Fibroblast of villous mesenchyme (primary cell): Measurements from ENCODE around the gene DTYMK. TPM values are rescaled to one million over a fixed set of nuclear protein-coding genes. Genes with fewer than 3 reads are reported as not detected.

ENCODE experiments used
- DNase-seq: peaks from one replicate; pipeline ENCODE4 v3.0.0-alpha.2; 2010; ENCODE audit warnings: low read depth
- H3K4me3 ChIP-seq: 2 replicates; pipeline ENCODE4 v1.5.1; 2011; ENCODE audit warnings: low read depth, mild to moderate bottlenecking, low read length
- total RNA-seq: library from RNA; depleted of rRNA; stranded (reverse); fragments of >200 nt; gene quantifications from 2 replicates; pipeline ENCODE4 v1.2.3, GENCODE V29; 2012
- TF ChIP-seq, protein P1 (sequence below): IDR thresholded peaks from 2 replicates; pipeline ENCODE4 v1.5.1; 2012; ENCODE audit warnings: low read depth, mild to moderate bottlenecking, low read length; ENCODE audit not compliant: insufficient read depth

DTYMK gene
- total RNA-seq, 1 donor = 33.2 TPM

DNA sequence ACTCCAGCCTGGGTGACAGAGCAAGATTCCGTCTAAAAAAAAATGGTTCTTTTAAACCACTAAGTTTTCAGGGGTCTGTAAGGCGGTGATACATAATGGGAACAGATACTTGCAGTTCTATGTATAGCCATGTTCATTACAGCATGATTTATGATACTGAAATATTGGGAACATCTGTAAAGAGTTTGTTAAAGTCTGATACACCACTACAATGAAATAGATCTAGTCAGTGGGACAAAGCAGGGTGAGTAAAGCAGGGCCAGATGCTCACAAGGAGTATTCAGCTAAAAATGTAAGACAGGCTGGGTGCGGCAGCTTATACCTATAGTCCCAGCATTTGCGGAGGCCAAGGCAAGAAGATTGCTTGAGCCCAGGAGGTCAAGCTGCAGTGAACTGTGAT lies 9.0 kb upstream of the DTYMK start:
- H3K4me3 ChIP-seq = no peak overlapping the region
- TF ChIP-seq, protein P1, sequence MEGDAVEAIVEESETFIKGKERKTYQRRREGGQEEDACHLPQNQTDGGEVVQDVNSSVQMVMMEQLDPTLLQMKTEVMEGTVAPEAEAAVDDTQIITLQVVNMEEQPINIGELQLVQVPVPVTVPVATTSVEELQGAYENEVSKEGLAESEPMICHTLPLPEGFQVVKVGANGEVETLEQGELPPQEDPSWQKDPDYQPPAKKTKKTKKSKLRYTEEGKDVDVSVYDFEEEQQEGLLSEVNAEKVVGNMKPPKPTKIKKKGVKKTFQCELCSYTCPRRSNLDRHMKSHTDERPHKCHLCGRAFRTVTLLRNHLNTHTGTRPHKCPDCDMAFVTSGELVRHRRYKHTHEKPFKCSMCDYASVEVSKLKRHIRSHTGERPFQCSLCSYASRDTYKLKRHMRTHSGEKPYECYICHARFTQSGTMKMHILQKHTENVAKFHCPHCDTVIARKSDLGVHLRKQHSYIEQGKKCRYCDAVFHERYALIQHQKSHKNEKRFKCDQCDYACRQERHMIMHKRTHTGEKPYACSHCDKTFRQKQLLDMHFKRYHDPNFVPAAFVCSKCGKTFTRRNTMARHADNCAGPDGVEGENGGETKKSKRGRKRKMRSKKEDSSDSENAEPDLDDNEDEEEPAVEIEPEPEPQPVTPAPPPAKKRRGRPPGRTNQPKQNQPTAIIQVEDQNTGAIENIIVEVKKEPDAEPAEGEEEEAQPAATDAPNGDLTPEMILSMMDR = no peak
- DNase-seq = no peak

DNA sequence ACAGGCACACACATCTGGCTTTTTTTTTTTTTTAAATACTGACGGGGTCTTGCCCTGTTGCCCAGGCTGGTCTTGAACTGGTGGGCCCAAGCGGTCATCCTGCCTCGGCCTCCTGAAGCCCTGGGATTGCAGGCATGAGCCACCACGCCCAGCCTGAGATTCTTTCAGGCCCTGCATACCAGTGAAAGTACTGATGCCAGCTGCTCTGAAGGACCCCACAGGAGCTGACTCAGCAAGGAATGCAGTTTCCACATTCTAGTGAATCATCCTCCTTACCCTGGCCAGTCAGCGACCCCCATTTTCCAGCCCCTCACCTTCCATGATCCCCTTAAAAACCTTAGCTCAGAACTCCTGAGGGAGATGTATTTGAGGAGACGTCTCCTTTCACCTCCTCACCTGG lies 5.8 kb upstream of the DTYMK start:
- TF ChIP-seq, protein P1 = no peak

DNA sequence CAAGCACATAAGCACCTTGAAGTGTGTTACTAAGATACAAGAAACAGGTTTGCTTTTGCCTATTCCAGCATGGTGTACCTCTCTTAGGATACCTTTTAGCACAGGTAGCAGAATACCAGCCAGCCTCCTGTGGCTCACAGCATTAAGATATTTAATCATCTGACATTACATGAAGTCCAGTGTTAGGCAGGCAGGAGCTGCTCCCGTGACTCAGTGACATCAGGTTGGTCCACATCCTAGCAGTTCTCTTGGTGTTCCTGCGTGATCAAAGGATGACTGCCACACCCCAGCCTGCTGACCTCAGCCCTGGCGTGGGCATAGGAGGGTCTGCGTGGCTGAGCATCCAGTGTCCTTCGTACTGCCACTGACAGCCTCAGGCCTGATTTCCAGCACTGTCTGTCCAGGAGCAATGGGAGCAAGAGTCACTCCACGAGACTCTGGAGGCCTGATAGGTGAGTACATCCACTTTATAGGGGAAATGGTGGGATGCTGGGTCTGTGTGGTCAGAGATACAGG lies 3.6 kb upstream of the DTYMK start:
- TF ChIP-seq, protein P1 = no peak
- no peak overlapping the region for H3K4me3 ChIP-seq
- no peak for DNase-seq

More for the DNA sequence above, 5.8 kb upstream of the DTYMK start:
- H3K4me3 ChIP-seq = no peak overlapping the region
- DNase-seq = peak; percentile 56

DNA sequence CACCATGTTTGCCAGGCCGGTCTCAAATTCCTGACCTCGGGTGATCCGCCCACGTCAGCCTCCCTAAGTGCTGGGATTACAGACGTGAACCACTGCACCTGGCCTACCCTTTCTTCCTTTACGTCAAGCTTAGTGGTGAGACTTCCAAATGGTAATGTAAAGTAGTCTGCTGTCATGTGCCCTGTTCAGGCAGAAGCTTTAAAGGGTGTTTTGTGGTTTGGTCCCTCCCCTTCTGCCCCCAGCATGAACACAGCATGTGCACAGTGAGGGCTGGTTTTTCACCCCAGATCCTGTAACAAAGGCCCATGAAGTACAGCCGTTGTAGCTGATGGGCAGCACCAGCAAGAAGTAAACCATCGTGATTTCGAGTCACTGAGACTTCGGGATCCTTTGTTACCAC lies 2.7 kb upstream of the DTYMK start:
- TF ChIP-seq, protein P1 = no peak
- DNase-seq = no peak
- H3K4me3 ChIP-seq = no peak overlapping the region

DNA sequence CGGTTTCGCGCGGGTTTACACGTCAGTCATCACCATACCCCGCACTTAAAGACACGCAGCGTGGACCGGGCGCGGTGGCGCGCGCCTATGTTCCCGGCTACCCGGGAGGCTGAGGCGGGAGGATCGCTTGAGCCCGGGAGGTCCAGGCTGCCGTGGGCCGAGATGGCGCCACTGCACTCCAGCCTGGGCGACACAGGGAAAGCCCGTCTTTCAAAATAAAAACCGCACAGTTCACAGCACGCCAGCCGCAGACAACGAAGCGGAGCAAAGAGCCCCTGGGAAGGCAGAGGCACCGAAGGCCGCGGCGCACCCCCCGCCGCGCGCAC lies 328 bp downstream of the DTYMK start:
- TF ChIP-seq, protein P1 = no peak
- DNase-seq = peak; percentile 11
- H3K4me3 ChIP-seq = peak overlapping the region; percentile 71

DNA sequence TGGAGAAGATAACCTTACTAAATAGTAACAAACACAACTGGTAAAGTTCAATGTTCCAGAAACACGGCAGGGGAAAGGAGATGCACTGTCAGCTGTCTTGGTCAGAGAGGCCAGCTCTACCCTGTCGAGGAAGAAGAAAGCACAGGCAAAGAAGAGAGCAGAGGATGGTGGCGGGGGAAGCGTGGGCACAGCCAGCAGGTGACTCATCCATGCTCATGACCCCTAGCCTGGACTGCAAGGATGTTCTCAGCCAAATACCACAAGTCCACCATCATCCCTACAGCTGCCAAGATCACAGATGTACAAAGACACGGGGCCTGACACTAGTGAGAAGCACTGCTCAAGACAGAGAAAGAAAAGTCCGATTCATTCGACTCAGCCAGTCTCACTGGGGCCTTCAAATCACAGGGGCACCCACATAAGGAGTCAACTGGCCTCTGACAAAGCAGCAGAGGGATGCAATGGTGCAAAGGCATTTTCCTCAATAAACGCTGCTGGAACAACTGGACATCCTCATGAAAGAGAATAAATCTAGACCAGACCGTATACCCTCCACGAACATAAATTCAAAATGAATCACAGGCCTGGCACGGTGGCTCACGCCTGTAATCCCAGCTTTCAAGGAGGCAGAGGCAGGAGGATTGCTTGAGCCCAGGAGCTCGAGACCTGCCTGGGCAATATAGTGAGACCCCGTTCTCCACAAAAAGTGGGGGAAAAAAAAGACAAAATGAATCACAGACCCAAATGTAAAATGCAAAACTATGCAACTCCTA lies 5.6 kb downstream of the DTYMK start:
- TF ChIP-seq, protein P1 = no peak
- H3K4me3 ChIP-seq = no peak overlapping the region
- peak; percentile 93 for DNase-seq
